HepG2 (cell line): ENCODE results near the gene TMEM87B. TPM values are rescaled to one million over a fixed set of nuclear protein-coding genes. Genes with fewer than 3 reads are reported as not detected.

Source experiments
- ARID4A ChIP-seq: sonication (generic); formaldehyde crosslinking; IDR thresholded peaks from 2 replicates; pipeline ENCODE4 v1.5.0; 2020; ENCODE audit warnings: mild to moderate bottlenecking, missing genetic modification reagents, borderline replicate concordance
- ETV5 ChIP-seq: IDR thresholded peaks from 2 replicates; pipeline ENCODE4 v1.6.1; 2018; ENCODE audit warnings: missing biosample characterization, missing genetic modification reagents, inconsistent platforms, borderline replicate concordance
- FOXJ3 ChIP-seq: sonication (generic); formaldehyde crosslinking; IDR thresholded peaks from 2 replicates; pipeline ENCODE4 v1.4.0; 2020; ENCODE audit warnings: missing genetic modification reagents, mild to moderate bottlenecking, borderline replicate concordance
- IRF2 ChIP-seq: IDR thresholded peaks from 2 replicates; pipeline ENCODE4 v1.6.1; 2018; ENCODE audit warnings: missing genetic modification reagents, missing compliant biosample characterization
- KMT2A ChIP-seq: sonication (generic); formaldehyde crosslinking; IDR thresholded peaks from 2 replicates; pipeline ENCODE4 v1.4.0; 2020; ENCODE audit warnings: missing genetic modification reagents
- NR2F2 ChIP-seq: IDR thresholded peaks from 2 replicates; pipeline ENCODE4 v1.6.1; 2012; ENCODE audit warnings: low read depth, inconsistent platforms, borderline replicate concordance
- RFX3 ChIP-seq: IDR thresholded peaks from 2 replicates; pipeline ENCODE4 v1.6.1; 2016; ENCODE audit warnings: missing biosample characterization, missing genetic modification reagents
- RXRA ChIP-seq: sonication (generic); formaldehyde crosslinking; IDR thresholded peaks from 2 replicates; pipeline ENCODE4 v1.5.1; 2020; ENCODE audit warnings: missing genetic modification reagents
- SETDB1 ChIP-seq: sonication (generic); formaldehyde crosslinking; IDR thresholded peaks from 2 replicates; pipeline ENCODE4 v1.5.1; 2020; ENCODE audit warnings: missing genetic modification reagents, mild to moderate bottlenecking, borderline replicate concordance
- ZBED4 ChIP-seq: sonication (generic); formaldehyde crosslinking; IDR thresholded peaks from 2 replicates; pipeline ENCODE4 v1.4.0; 2020; ENCODE audit warnings: missing genetic modification reagents, borderline replicate concordance
- ZBTB8A ChIP-seq: sonication (generic); formaldehyde crosslinking; IDR thresholded peaks from 2 replicates; pipeline ENCODE4 v1.4.0; 2020; ENCODE audit warnings: mild to moderate bottlenecking, low read depth, missing genetic modification reagents, borderline replicate concordance
- ZNF12 ChIP-seq: sonication (generic); formaldehyde crosslinking; IDR thresholded peaks from 2 replicates; pipeline ENCODE4 v1.5.0; 2020; ENCODE audit warnings: missing genetic modification reagents
- ZNF253 ChIP-seq: sonication (generic); formaldehyde crosslinking; IDR thresholded peaks from 2 replicates; pipeline ENCODE4 v1.8.0; 2022; ENCODE audit warnings: mild to moderate bottlenecking, missing genetic modification reagents, borderline replicate concordance
- ZNF563 ChIP-seq: sonication (generic); formaldehyde crosslinking; IDR thresholded peaks from 2 replicates; pipeline ENCODE4 v1.8.0; 2022; ENCODE audit warnings: mild to moderate bottlenecking, moderate library complexity, missing genetic modification reagents
- ZNF687 ChIP-seq: sonication (generic); formaldehyde crosslinking; IDR thresholded peaks from 2 replicates; pipeline ENCODE4 v1.5.1; 2020; ENCODE audit warnings: mild to moderate bottlenecking, missing genetic modification reagents, moderate library complexity
- ZNF83 ChIP-seq: sonication (generic); formaldehyde crosslinking; IDR thresholded peaks from 2 replicates; pipeline ENCODE4 v1.4.0; 2020; ENCODE audit warnings: missing genetic modification reagents, mild to moderate bottlenecking, borderline replicate concordance
- polyA plus RNA-seq, 8 experiments: library from polyadenylated mRNA; depleted of rRNA in 3 of 8; stranded (reverse) in 7 of 8; unstranded in 1 of 8; fragments of >200 nt; fragmentation: Illumina TruSeq in 4 of 8; extraction: Trizol in 4 of 8; gene quantifications; 2 replicates each; pipeline versions ENCODE4 v1.2.1 to v1.2.3, GENCODE V29; 2011 to 2016; ENCODE audit warnings: low read depth in 4 of 8, missing spikeins in 1 of 8, mixed read lengths in 1 of 8; ENCODE audit not compliant: insufficient read depth in 1 of 8
- total RNA-seq, 5 experiments: library from RNA; depleted of rRNA; stranded (reverse); fragments of >200 nt; fragmentation: Illumina TruSeq; extraction: Trizol; gene quantifications; 2 replicates each; pipeline ENCODE4 v1.2.3, GENCODE V29; 2016; ENCODE audit warnings: low read depth in 1 of 5

The TMEM87B gene
- total and polyA plus RNA-seq, 2 of the 13 experiments (the other 11 are each of a cell fraction or from before 2014, with no cell fraction given) = 15.1 to 16.2 TPM

- TF ChIP-seq ZBED4 (CRISPR knock-in tag) (no peak), ZNF12 (no peak), ZNF253 (CRISPR knock-in tag) (no peak), ZNF83 (CRISPR knock-in tag) (no peak), RXRA (0 out of 2 replicates have a peak, but pooled peaks have one; percentile 54), KMT2A (CRISPR knock-in tag) (no peak), ETV5 (CRISPR knock-in tag) (no peak), FOXJ3 (CRISPR knock-in tag) (no peak), ARID4A (CRISPR knock-in tag) (peak; percentile 28; the same call in 1 of the 2 replicates), ZNF687 (CRISPR knock-in tag) (peak; percentile 64; the same call in 1 of the 2 replicates), IRF2 (peak; percentile 40; the same call in 1 of the 2 replicates), RFX3 (no peak), ZBTB8A (no peak), ZNF563 (no peak), NR2F2 (no peak), SETDB1 (CRISPR knock-in tag) (no peak)
Observed at GRCh38 chr2:112053917-112054846, 887 bp upstream of the TMEM87B start (continued).
